Measurements from ENCODE around the gene FLYWCH1. TPM values are rescaled to one million over a fixed set of nuclear protein-coding genes. Genes with fewer than 3 reads are reported as not detected.

Gene FLYWCH1
- total RNA-seq, 1 experiment from 2014 or later = 32.6 TPM

GRCh38 chr16:2894231-2894630, 17.5 kb upstream of the FLYWCH1 start:
- TF ChIP-seq RORB (CRISPR knock-in tag; IDR thresholded peaks at IDR 0.05) = no peak
- TF ChIP-seq NFE2L1 (CRISPR knock-in tag; IDR thresholded peaks at IDR 0.05) = no peak
- TF ChIP-seq ETV6 (CRISPR knock-in tag; IDR thresholded peaks at IDR 0.05) = no peak
- no peak for TF ChIP-seq RELA (CRISPR knock-in tag; IDR thresholded peaks at IDR 0.05; ENCODE audit: borderline replicate concordance)
- TF ChIP-seq SOX15 (CRISPR knock-in tag; IDR thresholded peaks at IDR 0.05) = no peak
- TF ChIP-seq AR (CRISPR knock-in tag; IDR thresholded peaks at IDR 0.05) = no peak
- no peak for TF ChIP-seq TEAD4 (CRISPR knock-in tag; IDR thresholded peaks at IDR 0.05)
- no peak for TF ChIP-seq NFATC4 (CRISPR knock-in tag; IDR thresholded peaks at IDR 0.05)
- no peak for TF ChIP-seq MLX (CRISPR knock-in tag; IDR thresholded peaks at IDR 0.05)
- TF ChIP-seq TP53 (CRISPR knock-in tag; IDR thresholded peaks at IDR 0.05) = no peak
- no peak for TF ChIP-seq MXD4 (CRISPR knock-in tag; IDR thresholded peaks at IDR 0.05; ENCODE audit: borderline replicate concordance)
- TF ChIP-seq STAT6 (CRISPR knock-in tag; conservative IDR thresholded peaks at IDR 0.05; ENCODE audit: low read depth) = no peak
- Mint-ChIP-seq H3K4me1 (peaks cover 8% of the 10 kb centered on the region), H3K36me3 (no peaks in the 10 kb centered on the region), H3K27me3 (ENCODE audit: low read depth) (no peaks in the 10 kb centered on the region), H3K27ac (no peak overlapping the region), H3K9me3 (no peaks in the 10 kb centered on the region), H3K4me3 (no peak overlapping the region)
- CTCF ChIA-PET = interaction anchor here (1.6 kb wide), 1 partner anchor 56 kb away, joined by 4 read pairs; no protein-coding TSS in a partner anchor
- POLR2A ChIA-PET = no interaction called here
- ATAC-seq (no peak; the same call in 1 of the 2 replicates), DNase-seq (ENCODE audit: low spot score) (peak; percentile 34)

- TF ChIP-seq NFYB (CRISPR knock-in tag; conservative IDR thresholded peaks at IDR 0.05; ENCODE audit: low read depth) = no peak
- TF ChIP-seq FOXK1 (CRISPR knock-in tag; IDR thresholded peaks at IDR 0.05) = no peak
- TF ChIP-seq ATF1 (CRISPR knock-in tag; IDR thresholded peaks at IDR 0.05) = no peak
- no peak for TF ChIP-seq JAZF1 (CRISPR knock-in tag; IDR thresholded peaks at IDR 0.05)
- Mint-ChIP-seq H3K4me1 (peaks cover 3% of the 10 kb centered on the region), H3K36me3 (no peaks in the 10 kb centered on the region), H3K4me3 (no peak overlapping the region), H3K9me3 (no peaks in the 10 kb centered on the region), H3K27me3 (ENCODE audit: low read depth) (no peaks in the 10 kb centered on the region), H3K27ac (no peak overlapping the region)
- ChIA-PET CTCF (interaction anchor here (1.1 to 1.6 kb wide), 2 partner anchors 57 to 87 kb away, joined by 4 read pairs; no protein-coding TSS in a partner anchor), POLR2A (no interaction called here)
- ATAC-seq (peak; percentile 23; the same call in 1 of the 2 replicates), DNase-seq (ENCODE audit: low spot score) (no peak)
Observed at GRCh38 chr16:2895813-2896212, 15.9 kb upstream of the FLYWCH1 start.

GRCh38 chr16:2896480-2897010, 15.2 kb upstream of the FLYWCH1 start:
- DNase-seq (ENCODE audit: low spot score) (no peak), ATAC-seq (no peak)
- Mint-ChIP-seq H3K9me3 (no peaks in the 10 kb centered on the region), H3K27ac (no peak overlapping the region), H3K4me1 (no peaks in the 10 kb centered on the region), H3K27me3 (ENCODE audit: low read depth) (no peaks in the 10 kb centered on the region), H3K36me3 (no peaks in the 10 kb centered on the region), H3K4me3 (no peak overlapping the region)
- ChIA-PET CTCF (no interaction called here), POLR2A (no interaction called here)
- no peak for TF ChIP-seq NR1H2 (CRISPR knock-in tag; IDR thresholded peaks at IDR 0.05)

Measured in WTC11 (cell line).